HEK293 (cell line): ENCODE results near the gene HHIP.

ENCODE experiments used
- EGR2 ChIP-seq: fragments of 450-650 bp; formaldehyde crosslinking; IDR thresholded peaks from 2 replicates; pipeline ENCODE4 v1.5.1; 2016; ENCODE audit warnings: low read depth, missing biosample characterization, missing genetic modification characterization
- REPIN1 ChIP-seq: fragments of 450-650 bp; formaldehyde crosslinking; IDR thresholded peaks from 2 replicates; pipeline ENCODE4 v1.5.1; 2017; ENCODE audit warnings: missing biosample characterization, missing genetic modification characterization, low read depth
- YY1 ChIP-seq: fragments of 450-650 bp; formaldehyde crosslinking; IDR thresholded peaks from 2 replicates; pipeline ENCODE4 v1.5.1; 2018; ENCODE audit warnings: missing biosample characterization, missing genetic modification characterization
- ZNF394 ChIP-seq: fragments of 450-650 bp; formaldehyde crosslinking; IDR thresholded peaks from 2 replicates; pipeline ENCODE4 v1.5.1; 2016; ENCODE audit warnings: missing biosample characterization, missing genetic modification characterization, mild to moderate bottlenecking, moderate library complexity, borderline replicate concordance
- ZNF423 ChIP-seq: fragments of 450-650 bp; formaldehyde crosslinking; IDR thresholded peaks from 2 replicates; pipeline ENCODE4 v1.5.1; 2016; ENCODE audit warnings: missing biosample characterization, missing genetic modification characterization
- ZNF776 ChIP-seq: fragments of 450-650 bp; formaldehyde crosslinking; IDR thresholded peaks from 2 replicates; pipeline ENCODE4 v1.5.0; 2017; ENCODE audit warnings: missing biosample characterization, missing genetic modification characterization, borderline replicate concordance
- ZNF777 ChIP-seq: fragments of 450-650 bp; formaldehyde crosslinking; IDR thresholded peaks from 2 replicates; pipeline ENCODE4 v1.5.1; 2017; ENCODE audit warnings: missing biosample characterization, missing genetic modification characterization, borderline replicate concordance
- ZNF830 ChIP-seq: fragments of 450-650 bp; IDR thresholded peaks from 2 replicates; pipeline ENCODE4 v1.5.0; 2018; ENCODE audit warnings: missing biosample characterization, missing genetic modification characterization, low read depth, mild to moderate bottlenecking, moderate library complexity
- TF ChIP-seq, protein P1 (sequence below): fragments of 450-650 bp; formaldehyde crosslinking; IDR thresholded peaks from 2 replicates; pipeline ENCODE4 v1.5.1; 2016; ENCODE audit warnings: missing biosample characterization, missing genetic modification characterization
- TF ChIP-seq, protein P2 (sequence below): fragments of 450-650 bp; formaldehyde crosslinking; IDR thresholded peaks from 2 replicates; pipeline ENCODE4 v1.5.1; 2016; ENCODE audit warnings: missing biosample characterization, missing genetic modification characterization
- TF ChIP-seq, protein P3 (sequence below): fragments of 450-650 bp; formaldehyde crosslinking; IDR thresholded peaks from 2 replicates; pipeline ENCODE4 v1.5.1; 2016; ENCODE audit warnings: missing biosample characterization, missing genetic modification characterization, borderline replicate concordance

DNA sequence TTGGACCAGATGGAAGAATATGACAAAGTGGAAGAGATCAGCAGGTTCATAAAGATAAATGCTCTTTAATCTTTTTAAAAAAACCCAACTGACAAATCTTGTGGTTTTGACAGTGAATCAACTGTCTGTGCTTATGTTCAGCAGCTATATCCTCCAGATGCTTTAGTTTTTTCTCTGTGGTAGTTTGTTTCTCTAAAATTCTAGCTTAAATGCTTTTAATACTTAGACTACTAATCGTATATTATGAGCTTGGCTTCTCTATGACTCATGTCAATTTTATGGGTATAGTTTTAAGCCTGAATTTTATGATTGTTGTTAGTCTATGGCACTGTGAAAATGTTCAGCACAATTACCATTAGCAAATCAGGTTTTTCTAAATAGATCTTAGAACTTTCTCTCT, 12.9 kb downstream of the HHIP start:
- TF ChIP-seq, protein P1, sequence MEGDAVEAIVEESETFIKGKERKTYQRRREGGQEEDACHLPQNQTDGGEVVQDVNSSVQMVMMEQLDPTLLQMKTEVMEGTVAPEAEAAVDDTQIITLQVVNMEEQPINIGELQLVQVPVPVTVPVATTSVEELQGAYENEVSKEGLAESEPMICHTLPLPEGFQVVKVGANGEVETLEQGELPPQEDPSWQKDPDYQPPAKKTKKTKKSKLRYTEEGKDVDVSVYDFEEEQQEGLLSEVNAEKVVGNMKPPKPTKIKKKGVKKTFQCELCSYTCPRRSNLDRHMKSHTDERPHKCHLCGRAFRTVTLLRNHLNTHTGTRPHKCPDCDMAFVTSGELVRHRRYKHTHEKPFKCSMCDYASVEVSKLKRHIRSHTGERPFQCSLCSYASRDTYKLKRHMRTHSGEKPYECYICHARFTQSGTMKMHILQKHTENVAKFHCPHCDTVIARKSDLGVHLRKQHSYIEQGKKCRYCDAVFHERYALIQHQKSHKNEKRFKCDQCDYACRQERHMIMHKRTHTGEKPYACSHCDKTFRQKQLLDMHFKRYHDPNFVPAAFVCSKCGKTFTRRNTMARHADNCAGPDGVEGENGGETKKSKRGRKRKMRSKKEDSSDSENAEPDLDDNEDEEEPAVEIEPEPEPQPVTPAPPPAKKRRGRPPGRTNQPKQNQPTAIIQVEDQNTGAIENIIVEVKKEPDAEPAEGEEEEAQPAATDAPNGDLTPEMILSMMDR, result no peak
- TF ChIP-seq, protein P2, sequence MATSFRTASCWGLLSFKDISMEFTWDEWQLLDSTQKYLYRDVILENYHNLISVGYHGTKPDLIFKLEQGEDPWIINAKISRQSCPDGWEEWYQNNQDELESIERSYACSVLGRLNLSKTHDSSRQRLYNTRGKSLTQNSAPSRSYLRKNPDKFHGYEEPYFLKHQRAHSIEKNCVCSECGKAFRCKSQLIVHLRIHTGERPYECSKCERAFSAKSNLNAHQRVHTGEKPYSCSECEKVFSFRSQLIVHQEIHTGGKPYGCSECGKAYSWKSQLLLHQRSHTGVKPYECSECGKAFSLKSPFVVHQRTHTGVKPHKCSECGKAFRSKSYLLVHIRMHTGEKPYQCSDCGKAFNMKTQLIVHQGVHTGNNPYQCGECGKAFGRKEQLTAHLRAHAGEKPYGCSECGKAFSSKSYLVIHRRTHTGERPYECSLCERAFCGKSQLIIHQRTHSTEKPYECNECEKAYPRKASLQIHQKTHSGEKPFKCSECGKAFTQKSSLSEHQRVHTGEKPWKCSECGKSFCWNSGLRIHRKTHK (tag by site-specific recombination), result no peak
- TF ChIP-seq EGR2 (tag by site-specific recombination), result no peak
- TF ChIP-seq ZNF830, result no peak
- no peak for TF ChIP-seq ZNF394
- TF ChIP-seq ZNF776, result no peak
- no peak for TF ChIP-seq YY1 (tag by site-specific recombination)
- TF ChIP-seq REPIN1 (tag by site-specific recombination), result no peak
- no peak for TF ChIP-seq ZNF777
- TF ChIP-seq, protein P3, sequence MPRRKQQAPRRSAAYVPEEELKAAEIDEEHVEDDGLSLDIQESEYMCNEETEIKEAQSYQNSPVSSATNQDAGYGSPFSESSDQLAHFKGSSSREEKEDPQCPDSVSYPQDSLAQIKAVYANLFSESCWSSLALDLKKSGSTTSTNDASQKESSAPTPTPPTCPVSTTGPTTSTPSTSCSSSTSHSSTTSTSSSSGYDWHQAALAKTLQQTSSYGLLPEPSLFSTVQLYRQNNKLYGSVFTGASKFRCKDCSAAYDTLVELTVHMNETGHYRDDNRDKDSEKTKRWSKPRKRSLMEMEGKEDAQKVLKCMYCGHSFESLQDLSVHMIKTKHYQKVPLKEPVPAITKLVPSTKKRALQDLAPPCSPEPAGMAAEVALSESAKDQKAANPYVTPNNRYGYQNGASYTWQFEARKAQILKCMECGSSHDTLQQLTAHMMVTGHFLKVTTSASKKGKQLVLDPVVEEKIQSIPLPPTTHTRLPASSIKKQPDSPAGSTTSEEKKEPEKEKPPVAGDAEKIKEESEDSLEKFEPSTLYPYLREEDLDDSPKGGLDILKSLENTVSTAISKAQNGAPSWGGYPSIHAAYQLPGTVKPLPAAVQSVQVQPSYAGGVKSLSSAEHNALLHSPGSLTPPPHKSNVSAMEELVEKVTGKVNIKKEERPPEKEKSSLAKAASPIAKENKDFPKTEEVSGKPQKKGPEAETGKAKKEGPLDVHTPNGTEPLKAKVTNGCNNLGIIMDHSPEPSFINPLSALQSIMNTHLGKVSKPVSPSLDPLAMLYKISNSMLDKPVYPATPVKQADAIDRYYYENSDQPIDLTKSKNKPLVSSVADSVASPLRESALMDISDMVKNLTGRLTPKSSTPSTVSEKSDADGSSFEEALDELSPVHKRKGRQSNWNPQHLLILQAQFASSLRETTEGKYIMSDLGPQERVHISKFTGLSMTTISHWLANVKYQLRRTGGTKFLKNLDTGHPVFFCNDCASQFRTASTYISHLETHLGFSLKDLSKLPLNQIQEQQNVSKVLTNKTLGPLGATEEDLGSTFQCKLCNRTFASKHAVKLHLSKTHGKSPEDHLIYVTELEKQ (tag by site-specific recombination), result no peak
- no peak for TF ChIP-seq ZNF423 (tag by site-specific recombination)
